H9 (cell line): Measurements from ENCODE around the gene ZNF445. TPM values are rescaled to one million over a fixed set of nuclear protein-coding genes. Genes with fewer than 3 reads are reported as not detected.

ENCODE experiments used
- DNase-seq: peaks from one replicate; pipeline ENCODE4 v3.0.0-alpha.2; 2017
- H2AFZ ChIP-seq: one replicate; pipeline ENCODE4 v1.6.1; 2013; ENCODE audit warnings: mild to moderate bottlenecking, low read length, control low read depth, moderate library complexity
- H2AK5ac ChIP-seq: 2 replicates; pipeline ENCODE4 v1.6.1; 2013; ENCODE audit warnings: low read length, control low read depth, mixed read lengths; ENCODE audit not compliant: insufficient read length
- H2BK120ac ChIP-seq: one replicate; pipeline ENCODE4 v1.6.1; 2013; ENCODE audit warnings: low read depth, mild to moderate bottlenecking, low read length, control low read depth, inconsistent platforms; ENCODE audit not compliant: poor library complexity, severe bottlenecking
- H2BK12ac ChIP-seq: 2 replicates; pipeline ENCODE4 v1.6.1; 2013; ENCODE audit warnings: low read length, control low read depth, mixed read lengths, low read depth; ENCODE audit not compliant: insufficient read length
- H2BK15ac ChIP-seq: 2 replicates; pipeline ENCODE4 v1.6.1; 2013; ENCODE audit warnings: low read depth, low read length, control low read depth
- H2BK20ac ChIP-seq: one replicate; pipeline ENCODE4 v1.6.1; 2013; ENCODE audit warnings: low read depth, mild to moderate bottlenecking, low read length, control low read depth, inconsistent platforms; ENCODE audit not compliant: poor library complexity, severe bottlenecking
- H2BK5ac ChIP-seq: 2 replicates; pipeline ENCODE4 v1.6.1; 2013; ENCODE audit warnings: low read length, control low read depth, mixed read lengths; ENCODE audit not compliant: insufficient read length
- H3K14ac ChIP-seq: 2 replicates; pipeline ENCODE4 v1.6.1; 2013; ENCODE audit warnings: low read length, control low read depth; ENCODE audit not compliant: insufficient read depth
- H3K18ac ChIP-seq: 2 replicates; pipeline ENCODE4 v1.6.1; 2013; ENCODE audit warnings: low read depth, mild to moderate bottlenecking, mixed read lengths, low read length, control low read depth; ENCODE audit not compliant: insufficient read length
- H3K23ac ChIP-seq: 2 replicates; pipeline ENCODE4 v1.6.1; 2013; ENCODE audit warnings: low read length, control low read depth, mixed read lengths, low read depth; ENCODE audit not compliant: insufficient read length
- H3K23me2 ChIP-seq: 2 replicates; pipeline ENCODE4 v1.6.1; 2013; ENCODE audit warnings: low read depth, mild to moderate bottlenecking, mixed read lengths, low read length, control low read depth; ENCODE audit not compliant: insufficient read length, poor library complexity, severe bottlenecking
- H3K27ac ChIP-seq: 2 replicates; pipeline ENCODE4 v1.5.1; 2013; ENCODE audit warnings: low read length, control low read depth, mixed read lengths, low read depth; ENCODE audit not compliant: insufficient read length
- H3K27me3 ChIP-seq: 2 replicates; pipeline ENCODE4 v1.6.1; 2013; ENCODE audit warnings: low read length, control low read depth, inconsistent platforms; ENCODE audit not compliant: insufficient read depth
- H3K4ac ChIP-seq: 2 replicates; pipeline ENCODE4 v1.6.1; 2013; ENCODE audit warnings: low read depth, mild to moderate bottlenecking, control low read depth, inconsistent platforms, low read length, moderate library complexity
- H3K4me1 ChIP-seq: 2 replicates; pipeline ENCODE4 v1.6.1; 2013; ENCODE audit warnings: low read length, control low read depth, inconsistent platforms; ENCODE audit not compliant: insufficient read depth
- H3K4me2 ChIP-seq: 2 replicates; pipeline ENCODE4 v1.6.1; 2013; ENCODE audit warnings: low read length, control low read depth, mixed read lengths; ENCODE audit not compliant: insufficient read length, insufficient read depth
- H3K56ac ChIP-seq: 2 replicates; pipeline ENCODE4 v1.6.1; 2013; ENCODE audit warnings: low read depth, mild to moderate bottlenecking, mixed read lengths, low read length, control low read depth; ENCODE audit not compliant: insufficient read length
- H3K79me1 ChIP-seq: 2 replicates; pipeline ENCODE4 v1.6.1; 2013; ENCODE audit warnings: low read depth, mild to moderate bottlenecking, moderate library complexity, low read length, control low read depth, inconsistent platforms; ENCODE audit not compliant: insufficient read depth, poor library complexity, severe bottlenecking
- H3K79me2 ChIP-seq: 2 replicates; pipeline ENCODE4 v1.6.1; 2013; ENCODE audit warnings: low read length, control low read depth, inconsistent platforms; ENCODE audit not compliant: insufficient read depth
- H3K9ac ChIP-seq: 2 replicates; pipeline ENCODE4 v1.6.1; 2013; ENCODE audit warnings: low read length, control low read depth, mixed read lengths; ENCODE audit not compliant: insufficient read length; ENCODE audit errors: extremely low read depth
- H3K9me3 ChIP-seq: one replicate; pipeline ENCODE4 v1.6.1; 2013; ENCODE audit warnings: low read depth, low read length, inconsistent platforms; ENCODE audit not compliant: control insufficient read depth
- H3T11ph ChIP-seq: one replicate; pipeline ENCODE4 v1.6.1; 2013; ENCODE audit warnings: mild to moderate bottlenecking, low read length, control low read depth, inconsistent platforms
- H4K20me1 ChIP-seq: one replicate; pipeline ENCODE4 v1.6.1; 2013; ENCODE audit not compliant: control insufficient read depth, insufficient read length, insufficient read depth
- H4K5ac ChIP-seq: 2 replicates; pipeline ENCODE4 v1.6.1; 2013; ENCODE audit warnings: low read depth, mild to moderate bottlenecking, mixed read lengths, low read length, control low read depth; ENCODE audit not compliant: insufficient read length
- H4K8ac ChIP-seq: replicated peaks from 2 replicates; pipeline ENCODE4 v1.6.1; 2013; ENCODE audit warnings: low read length, control low read depth, mixed read lengths, low read depth; ENCODE audit not compliant: insufficient read length
- H4K91ac ChIP-seq: 2 replicates; pipeline ENCODE4 v1.6.1; 2013; ENCODE audit warnings: low read depth, mild to moderate bottlenecking, moderate library complexity, mixed read lengths, low read length, control low read depth; ENCODE audit not compliant: insufficient read length
- H3K27ac Mint-ChIP-seq, 3 experiments: 2 replicates in 2 of 3; 3 replicates in 1 of 3; pipeline ENCODE4 v1.8.0; 2020 to 2021; ENCODE audit warnings: mixed read lengths in 3 of 3, mild to moderate bottlenecking in 1 of 3, moderate library complexity in 1 of 3
- H3K27me3 Mint-ChIP-seq: 2 replicates; pipeline ENCODE4 v1.8.0; 2021; ENCODE audit warnings: low read depth, mild to moderate bottlenecking, moderate library complexity, mixed read lengths
- H3K36me3 Mint-ChIP-seq, 3 experiments: 2 replicates in 2 of 3; 3 replicates in 1 of 3; pipeline ENCODE4 v1.8.0; 2020 to 2021; ENCODE audit warnings: low read depth in 3 of 3, mixed read lengths in 3 of 3; ENCODE audit not compliant: insufficient read depth in 1 of 3
- H3K4me1 Mint-ChIP-seq, 2 experiments: 2 replicates each; pipeline ENCODE4 v1.8.0; 2020; ENCODE audit warnings: mixed read lengths in 2 of 2
- H3K4me3 Mint-ChIP-seq, 2 experiments: 2 replicates in 1 of 2; 3 replicates in 1 of 2; pipeline ENCODE4 v1.8.0; 2020 to 2021; ENCODE audit warnings: mild to moderate bottlenecking in 2 of 2, mixed read lengths in 2 of 2, moderate library complexity in 1 of 2
- H3K9me3 Mint-ChIP-seq, 2 experiments: 2 replicates in 1 of 2; 3 replicates in 1 of 2; pipeline ENCODE4 v1.8.0; 2020; ENCODE audit warnings: mild to moderate bottlenecking in 2 of 2, mixed read lengths in 2 of 2, moderate library complexity in 1 of 2
- CTCF ChIP-seq: fragments of 200-600 bp; sonication (generic); conservative IDR thresholded peaks from 3 replicates; pipeline ENCODE4 v1.8.0; 2021; ENCODE audit warnings: antibody characterized with exemption, mild to moderate bottlenecking
- WGBS: extraction: QIAGEN DNeasy Blood & Tissue Kit; methylation state at CpG from one replicate; pipeline ENCODE4 v1.1.7; 2013; ENCODE audit warnings: missing lambda C conversion rate, low lambda C conversion rate, mixed read lengths; ENCODE audit not compliant: insufficient read length; ENCODE audit errors: extremely low coverage; 5-methylcytosine and 5-hydroxymethylcytosine counted together
- total RNA-seq: library from RNA; stranded (reverse); gene quantifications from 2 replicates; pipeline ENCODE4 v1.2.1, GENCODE V29; 2021

Gene ZNF445
- total RNA-seq, 1 experiment from 2014 or later: 26.0 TPM

GRCh38 chr3:44455318-44455717 lies 22.2 kb downstream of the ZNF445 start:
- peaks cover 0 to 4% of the 10 kb centered on the region in 2 experiments; a peak in 3 of 5 replicates for H3K9me3 Mint-ChIP-seq
- Histone ChIP-seq H3K23ac (no peak overlapping the region), H4K91ac (no peak overlapping the region), H3K56ac (no peak overlapping the region), H2BK12ac (no peak overlapping the region), H3K4ac (no peak overlapping the region), H3K14ac (no peak overlapping the region), H2BK20ac (no peak overlapping the region), H4K20me1 (no peaks in the 10 kb centered on the region), H3K27ac (no peak overlapping the region), H4K8ac (no peak overlapping the region), H3K23me2 (no peaks in the 10 kb centered on the region), H3K4me2 (no peak overlapping the region), H4K5ac (no peak overlapping the region), H2BK120ac (no peak overlapping the region), H3K79me2 (no peaks in the 10 kb centered on the region), H2BK15ac (no peak overlapping the region), H3K79me1 (no peaks in the 10 kb centered on the region), H2AFZ (no peak overlapping the region), H2AK5ac (no peak overlapping the region), H2BK5ac (no peak overlapping the region), H3K27me3 (no peaks in the 10 kb centered on the region), H3T11ph (no peak overlapping the region), H3K18ac (no peak overlapping the region), H3K4me1 (no peaks in the 10 kb centered on the region), H3K9ac (no peak overlapping the region), H3K9me3 (peaks cover 7% of the 10 kb centered on the region)
- H3K27ac Mint-ChIP-seq: no peak overlapping the region
- H3K4me1 Mint-ChIP-seq: no peaks in the 10 kb centered on the region
- H3K27me3 Mint-ChIP-seq: no peaks in the 10 kb centered on the region
- no CpG with 5 or more reads among the region's 10 CpGs for WGBS
- TF ChIP-seq CTCF: no peak
- H3K4me3 Mint-ChIP-seq: no peak overlapping the region
- H3K36me3 Mint-ChIP-seq: peaks cover 33 to 68% (median 56%) of the 10 kb centered on the region in 3 experiments; a peak in 6 of 7 replicates
- DNase-seq: no peak
